ENCODE results near the gene EFCAB3.
"Not testable (repeated sequence)": the region's sequence is repeated elsewhere in the genome, so short reads cannot be mapped to it uniquely, and the experiment has no call there.

Gene EFCAB3

DNA sequence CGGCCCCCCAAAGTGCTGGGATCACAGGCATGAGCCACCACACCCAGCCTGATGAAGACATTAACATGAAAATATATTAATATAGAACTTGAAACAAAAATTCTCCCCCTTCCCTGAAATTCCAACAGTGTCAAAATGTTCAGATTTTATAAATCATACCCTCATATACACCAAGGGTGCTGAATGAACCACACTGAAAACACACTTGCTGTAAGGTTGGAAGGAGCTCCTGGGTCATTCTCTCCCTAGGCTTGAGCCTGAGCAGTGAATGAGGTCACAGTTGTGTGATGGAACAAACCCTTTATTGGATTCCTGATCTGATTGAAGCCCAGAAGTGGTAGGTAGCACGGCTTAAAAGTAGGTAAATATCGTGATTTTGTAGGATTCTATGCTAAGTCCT, at the start of gene EFCAB3:
Gene EFCAB3 (plus strand): TSS at position 301 of the 400 bp plus-strand sequence. CDS start 2,427 bp downstream, outside the sequence.
- no peak for DNase-seq

DNA sequence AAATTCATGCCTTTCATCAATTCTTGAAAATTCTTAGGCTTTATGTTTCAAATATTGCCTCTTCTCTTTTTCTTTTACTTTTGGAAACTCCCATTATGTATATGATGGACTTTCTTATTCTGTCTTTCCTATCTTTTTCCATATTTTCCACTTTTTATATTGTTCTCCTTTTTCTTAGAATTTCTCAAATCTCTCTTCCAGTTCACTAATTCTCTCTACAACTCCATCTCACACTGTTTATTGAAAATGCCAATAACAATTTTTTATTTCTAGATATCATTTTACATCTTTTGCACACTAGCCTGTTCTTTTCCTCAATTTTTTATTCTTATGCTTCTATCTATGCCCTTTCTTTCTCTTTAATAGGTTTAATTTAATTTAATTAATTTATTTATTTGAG, 43.8 kb upstream of the EFCAB3 start:
- no peak for DNase-seq

DNA sequence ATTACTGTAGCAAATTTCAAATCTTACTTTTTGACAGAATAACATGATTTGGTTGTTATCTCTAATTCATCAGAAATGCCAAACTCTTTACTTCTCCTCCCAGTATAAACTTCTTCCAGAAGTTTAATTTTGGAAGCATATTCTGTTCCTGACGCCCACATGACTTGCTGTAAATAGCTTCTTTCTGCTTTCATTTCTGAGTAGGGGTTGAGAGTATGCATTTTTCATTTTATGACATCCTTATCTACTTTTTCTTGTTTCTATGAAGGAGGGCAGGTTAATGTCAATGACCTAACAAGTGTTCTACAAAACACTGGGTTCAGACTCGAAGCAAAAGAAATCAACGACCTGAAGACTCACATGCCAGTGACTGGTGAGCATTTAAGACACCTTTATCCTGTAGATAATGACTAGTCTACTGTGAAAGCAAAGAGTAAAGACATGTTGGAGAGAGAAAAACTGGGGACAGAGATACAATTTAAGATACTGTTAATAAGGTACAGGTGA, 36.5 kb upstream of the EFCAB3 start:
- DNase-seq, result no peak

DNA sequence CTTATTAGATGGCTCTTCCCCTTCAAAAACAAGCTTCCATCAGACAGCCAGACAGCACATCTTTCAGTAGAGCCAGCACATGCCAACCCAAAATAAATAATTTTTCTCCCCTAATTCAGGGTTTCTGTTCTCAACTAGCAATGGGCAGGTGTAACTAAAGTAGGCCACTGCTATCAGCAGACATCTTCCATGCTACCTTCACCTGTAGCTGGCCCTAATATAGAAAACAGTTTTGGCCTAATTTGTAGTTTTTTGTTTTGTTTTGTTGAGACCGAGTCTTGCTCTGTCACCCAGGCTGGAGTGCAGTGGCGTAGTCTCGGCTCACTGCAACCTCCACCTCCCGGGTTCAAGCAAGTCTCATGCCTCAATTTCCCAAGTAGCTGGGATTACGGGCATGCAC, 29.2 kb upstream of the EFCAB3 start:
- no peak for DNase-seq

DNA sequence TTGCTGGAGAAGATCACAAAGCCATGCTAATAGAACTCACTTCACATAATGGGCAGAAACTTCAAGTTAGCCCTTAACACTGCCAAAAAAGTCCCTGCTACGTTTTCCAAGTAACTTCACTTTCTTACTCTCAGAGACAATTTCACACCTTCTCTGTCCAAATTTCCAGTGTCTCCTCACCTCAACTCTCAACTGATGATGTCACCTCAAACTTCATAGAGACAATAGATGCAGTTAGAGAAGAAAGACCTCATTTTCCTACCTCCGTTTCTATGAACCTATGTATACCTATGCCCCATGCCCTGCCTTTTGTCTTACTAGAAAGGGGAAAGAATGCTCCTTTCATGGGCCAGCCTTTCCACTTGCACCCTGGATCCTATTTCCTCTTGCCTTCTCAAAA, 14.2 kb upstream of the EFCAB3 start:
- DNase-seq, result no peak

DNA sequence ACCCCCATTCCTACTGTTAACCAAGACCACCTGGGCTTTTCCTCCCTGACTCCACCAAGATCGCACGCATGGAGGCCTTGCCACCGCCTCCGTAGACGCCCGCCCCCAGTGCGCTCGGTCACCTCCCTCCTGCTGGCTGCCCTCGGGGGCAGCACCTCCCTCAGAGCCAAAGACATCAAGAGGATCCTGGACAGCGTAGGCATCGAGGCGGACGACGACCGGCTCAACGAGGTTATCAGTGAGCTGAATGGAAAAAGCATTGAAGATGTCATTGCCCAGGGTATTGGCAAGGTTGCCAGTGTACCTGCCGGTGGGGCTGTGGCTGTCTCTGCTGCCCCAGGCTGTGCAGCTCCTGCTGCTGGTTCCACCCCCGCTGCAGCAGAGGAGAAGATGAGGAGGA, 1.2 kb downstream of the EFCAB3 start:
- DNase-seq, result no peak

DNA sequence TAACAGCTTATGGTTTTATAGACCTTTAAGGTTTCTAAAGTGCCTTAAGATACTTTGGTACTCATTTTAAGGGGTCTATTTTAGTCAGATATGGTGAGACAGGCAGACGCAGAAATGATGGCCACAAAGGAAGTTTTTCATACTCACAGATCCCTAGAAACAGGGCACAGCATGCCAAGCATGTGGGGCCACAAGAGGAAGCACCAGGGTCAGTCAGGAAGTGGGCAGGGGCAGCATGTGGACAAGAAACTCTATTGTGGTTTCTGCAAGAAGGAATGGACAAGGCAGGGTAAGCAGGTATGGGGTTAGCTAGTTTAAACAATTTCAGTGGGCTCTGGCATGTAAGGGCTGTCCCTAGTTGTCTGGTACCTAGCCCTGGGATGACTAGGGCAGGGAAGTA, 8.5 kb downstream of the EFCAB3 start:
- DNase-seq, result no peak

DNA sequence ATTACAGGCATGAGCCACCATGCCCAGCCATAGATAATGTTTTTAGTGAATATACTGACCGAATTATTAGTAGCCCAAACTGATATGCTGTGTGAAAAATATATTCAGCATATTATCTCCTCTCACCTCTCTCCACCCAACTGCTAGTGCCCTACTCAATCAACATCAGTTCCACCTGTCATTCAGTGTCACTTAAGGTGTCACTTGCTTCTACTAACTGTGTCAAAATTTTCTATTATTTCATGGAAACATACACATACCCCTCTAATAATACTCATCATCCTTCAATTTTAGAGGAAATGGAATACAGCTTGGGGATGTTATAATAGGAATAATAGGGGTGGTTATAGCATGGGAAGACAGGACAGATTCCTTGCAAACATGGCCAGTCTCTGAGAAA, 12.6 kb downstream of the EFCAB3 start:
- no peak for DNase-seq

DNA sequence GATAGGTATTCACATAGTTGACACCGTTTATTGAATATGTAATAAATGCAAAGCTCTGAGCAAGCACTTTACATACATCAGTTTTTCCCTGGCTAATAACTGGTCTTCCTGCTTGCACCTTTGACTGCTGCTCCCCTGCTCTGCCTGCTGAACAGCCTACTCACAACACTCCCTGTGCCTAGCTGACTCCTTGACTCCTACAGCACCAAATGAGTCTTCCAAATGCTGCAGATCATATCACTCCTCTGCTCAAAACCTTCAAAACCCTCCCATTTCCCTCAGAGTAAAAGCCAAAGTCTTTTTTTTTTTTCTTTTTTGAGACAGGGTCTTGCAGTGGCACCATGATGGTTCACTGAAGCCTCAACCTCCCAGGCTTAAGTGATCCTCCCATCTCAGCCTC, 18.5 kb downstream of the EFCAB3 start:
- no peak for DNase-seq

DNA sequence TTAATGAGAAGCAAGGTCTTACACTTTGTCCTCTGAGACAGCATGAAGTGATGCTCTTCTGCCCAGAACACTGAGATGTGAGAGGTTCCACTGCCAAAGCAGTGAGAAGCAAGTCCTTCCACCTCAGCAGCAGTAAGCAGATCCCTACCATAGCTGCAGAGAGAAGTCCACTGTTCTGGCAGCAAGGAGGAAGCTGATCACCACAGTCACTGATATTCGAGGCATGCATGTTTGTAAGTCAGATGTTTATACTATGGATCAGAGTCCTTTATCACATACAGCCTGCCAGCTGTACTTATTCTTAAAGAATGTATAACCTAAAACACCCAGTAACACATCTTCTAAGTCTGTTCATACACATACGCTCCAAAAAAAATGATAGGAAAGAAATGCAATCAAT, 25.1 kb downstream of the EFCAB3 start:
- DNase-seq, result no peak

DNA sequence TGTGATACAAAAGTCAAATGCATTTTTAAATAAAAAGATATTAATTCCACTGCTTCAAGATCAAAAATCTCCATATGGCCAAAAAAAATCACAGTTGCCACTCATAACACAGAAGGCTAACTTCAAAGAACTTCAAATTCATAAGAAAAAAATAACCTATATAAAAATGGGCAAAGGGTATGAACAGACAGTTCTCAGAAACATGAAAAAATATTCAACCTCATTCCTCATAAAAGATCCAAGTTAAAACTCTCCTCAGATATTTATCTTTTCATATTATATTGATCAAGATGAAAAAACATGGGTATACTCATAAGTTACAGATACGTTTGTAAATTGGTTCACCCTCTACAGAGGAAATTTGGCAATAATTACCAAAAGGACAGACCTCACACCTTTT, 32.7 kb downstream of the EFCAB3 start:
- not testable (repeated sequence) for DNase-seq

DNA sequence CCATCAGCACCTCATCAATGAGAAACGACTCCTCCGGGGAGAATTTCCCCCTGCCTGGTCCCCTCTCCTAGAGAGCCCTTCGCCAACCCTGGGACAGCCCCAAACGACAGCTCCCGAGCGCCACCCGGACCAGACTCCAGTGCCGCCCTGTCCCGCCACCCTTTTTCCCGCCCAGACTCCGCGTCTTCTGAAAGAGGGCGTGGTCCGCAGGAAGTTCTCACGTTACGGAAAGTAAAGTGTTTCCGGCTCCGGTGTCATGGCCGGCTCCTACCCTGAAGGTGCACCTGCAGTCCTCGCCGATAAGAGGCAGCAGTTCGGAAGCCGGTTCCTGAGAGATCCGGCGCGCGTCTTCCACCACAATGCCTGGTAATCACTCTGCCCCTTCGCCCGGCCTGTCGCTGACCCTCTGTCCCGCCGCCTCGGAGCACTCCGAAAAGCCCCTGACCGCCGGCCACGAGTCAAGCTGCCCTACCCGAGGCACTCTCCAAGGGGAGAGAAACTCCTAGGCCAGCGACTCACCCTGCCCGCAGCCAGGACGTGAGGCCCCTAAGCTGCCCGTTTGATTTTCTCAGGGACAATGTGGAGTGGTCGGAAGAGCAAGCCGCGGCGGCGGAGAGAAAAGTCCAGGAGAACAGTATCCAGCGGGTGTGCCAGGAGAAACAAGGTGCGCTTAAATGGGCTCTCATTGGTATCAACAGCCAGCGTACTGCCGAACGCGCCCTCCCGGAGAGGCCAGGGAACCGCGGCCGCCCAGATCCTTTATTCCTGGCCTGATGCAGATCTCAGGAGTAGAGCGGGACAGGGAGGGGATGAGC, 43.5 kb downstream of the EFCAB3 start, which contains the start of gene METTL2A:
Gene METTL2A (plus strand): TSS at position 251 of the 815 bp plus-strand sequence. CDS start 6 bp downstream, at position 257.
- peak; percentile 93 for DNase-seq

DNA sequence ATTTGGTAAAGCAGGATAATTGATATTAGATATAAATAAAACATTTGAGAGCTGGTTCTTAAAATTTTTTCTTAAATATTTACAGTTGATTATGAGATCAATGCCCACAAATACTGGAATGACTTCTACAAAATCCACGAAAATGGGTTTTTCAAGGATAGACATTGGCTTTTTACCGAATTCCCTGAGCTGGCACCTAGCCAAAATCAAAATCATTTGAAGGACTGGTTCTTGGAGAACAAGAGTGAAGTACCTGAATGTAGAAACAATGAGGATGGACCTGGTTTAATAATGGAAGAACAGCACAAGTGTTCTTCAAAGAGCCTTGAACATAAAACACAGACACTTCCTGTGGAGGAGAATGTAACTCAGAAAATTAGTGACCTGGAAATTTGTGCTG, 45.9 kb downstream of the EFCAB3 start:
- DNase-seq, result not testable (repeated sequence)

DNA sequence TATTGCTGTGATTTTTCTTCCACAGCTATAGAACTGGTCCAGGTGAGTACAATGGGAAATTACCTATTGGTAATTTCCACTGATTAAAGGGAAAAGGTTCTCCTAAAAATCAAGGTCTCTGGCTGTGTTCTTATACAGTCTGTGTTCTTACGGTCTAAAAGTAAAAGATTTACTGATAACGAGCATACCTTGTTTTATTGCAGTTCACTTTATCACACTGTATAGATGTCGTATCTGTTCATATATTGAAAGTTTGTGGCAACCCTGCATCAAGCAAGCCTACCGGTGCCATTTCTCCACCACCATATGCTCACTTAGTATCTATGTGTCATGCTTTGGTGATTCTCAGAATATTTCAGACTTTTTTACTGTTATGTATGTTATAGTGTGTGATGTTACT, 54.9 kb downstream of the EFCAB3 start:
- not testable (repeated sequence) for DNase-seq

DNA sequence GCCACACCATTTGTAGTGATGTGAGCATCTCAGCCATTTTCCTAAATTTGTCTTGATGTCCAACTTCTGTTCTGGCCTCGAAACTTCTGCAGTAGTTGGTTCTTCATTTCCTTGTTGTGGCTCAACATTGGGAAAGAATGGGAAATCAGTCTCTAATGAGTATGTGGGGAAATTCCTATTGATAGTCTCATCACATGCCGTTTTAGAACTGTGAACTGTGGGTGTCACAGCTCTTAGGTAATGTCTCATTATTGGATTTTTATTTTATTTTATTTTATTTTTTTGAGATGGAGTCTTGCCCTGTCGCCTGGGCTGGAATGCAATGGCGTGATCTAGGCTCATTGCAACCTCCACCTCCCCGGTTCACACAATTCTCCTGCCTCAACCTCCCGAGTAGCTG, 60.8 kb downstream of the EFCAB3 start:
- not testable (repeated sequence) for DNase-seq

DNA sequence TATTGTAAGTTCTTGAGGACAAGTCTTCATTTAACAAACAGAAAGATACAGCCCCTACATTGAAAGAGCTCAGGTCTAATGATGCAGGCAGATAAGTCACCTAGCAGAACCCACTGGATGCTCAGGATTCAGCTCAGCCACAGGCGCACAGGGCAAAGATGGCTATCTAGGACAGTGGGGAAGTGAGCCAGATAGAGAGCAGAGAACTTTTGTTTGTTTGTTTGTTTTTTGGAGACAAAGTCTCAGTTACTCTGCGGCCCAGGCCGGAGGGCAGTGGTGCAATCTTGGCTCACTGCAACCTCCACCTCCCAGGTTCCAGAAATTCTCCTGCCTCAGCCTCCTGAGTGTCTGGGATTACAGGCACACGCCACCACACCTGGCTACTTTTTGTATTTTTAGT, 63.7 kb downstream of the EFCAB3 start:
- no peak for DNase-seq

DNA sequence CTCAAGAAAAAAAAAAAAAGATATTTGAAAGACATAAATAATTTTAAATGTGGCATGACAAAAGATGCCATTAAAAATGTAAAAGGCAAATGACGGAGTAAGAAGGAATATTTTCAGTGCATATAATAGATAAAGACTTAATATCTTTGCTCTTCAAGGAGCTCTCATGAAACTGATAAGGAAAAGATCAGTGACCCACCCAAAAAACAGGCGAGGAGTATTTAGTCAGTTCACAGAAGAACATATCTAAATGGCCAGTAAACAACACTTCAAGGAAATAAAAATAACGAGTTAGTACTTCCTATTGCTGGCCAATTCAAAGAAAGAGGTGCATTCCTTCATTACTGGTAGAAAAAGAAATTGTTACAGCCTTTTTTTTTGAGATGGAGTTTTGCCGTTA, 65.4 kb downstream of the EFCAB3 start:
- not testable (repeated sequence) for DNase-seq

DNA sequence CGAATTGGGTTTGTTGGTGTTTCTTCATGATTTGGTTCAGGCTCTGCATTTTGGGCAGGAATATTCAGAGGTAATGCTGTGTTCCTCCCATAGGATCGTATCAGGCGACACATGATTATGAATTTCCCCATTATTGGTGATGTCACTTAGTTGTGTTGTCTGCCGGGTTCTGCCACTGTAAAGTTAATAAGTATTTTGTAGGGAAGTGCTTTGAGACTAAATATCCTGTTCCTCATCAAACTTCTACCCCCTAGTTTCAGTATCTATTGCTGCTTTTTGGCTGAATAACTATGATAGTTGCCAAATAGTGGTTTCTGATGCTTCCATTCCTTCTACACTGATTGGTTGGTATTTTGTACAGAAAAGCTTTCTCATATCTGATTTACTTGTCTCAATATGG, 71.8 kb downstream of the EFCAB3 start:
- DNase-seq, result not testable (repeated sequence)

DNA sequence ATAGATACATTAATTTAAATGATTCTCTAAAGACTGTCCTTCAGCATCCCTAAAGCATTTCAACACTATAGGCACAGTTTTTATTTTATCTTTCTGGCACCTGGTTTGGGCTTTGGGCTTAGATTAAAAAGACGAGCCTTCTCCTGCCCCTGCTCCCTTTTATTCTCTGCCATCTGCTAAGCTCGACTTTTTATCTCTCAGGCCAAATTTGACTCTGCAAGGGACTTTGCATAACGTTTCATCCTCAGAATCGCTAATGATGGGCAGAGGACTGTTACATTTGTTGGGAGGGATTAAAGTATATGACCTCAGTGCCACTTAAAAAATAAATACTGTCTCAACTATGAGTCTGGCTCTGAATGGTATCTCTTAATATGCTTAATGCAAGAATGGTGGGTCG, 72.7 kb downstream of the EFCAB3 start:
- DNase-seq, result not testable (repeated sequence)

DNA sequence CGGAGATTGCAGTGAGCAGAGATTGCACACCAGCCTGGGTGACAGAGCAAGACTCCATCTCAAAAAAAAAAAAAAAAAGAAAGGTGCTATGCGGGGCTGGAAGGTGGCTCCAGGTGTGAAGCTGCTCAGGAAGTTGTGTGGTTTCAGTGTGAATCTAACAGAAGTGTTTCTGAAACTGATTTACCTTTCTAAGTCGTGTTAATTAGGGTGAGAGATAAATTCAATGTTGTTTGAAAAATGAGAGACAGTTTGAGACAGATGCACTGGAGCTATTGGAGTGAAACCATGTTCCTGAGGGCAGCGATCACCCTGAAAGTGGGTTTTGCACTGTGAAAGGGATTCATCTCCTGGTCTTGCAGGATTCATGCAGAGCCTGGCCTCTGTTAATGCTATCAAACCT, 73.3 kb downstream of the EFCAB3 start:
- not testable (repeated sequence) for DNase-seq

DNA sequence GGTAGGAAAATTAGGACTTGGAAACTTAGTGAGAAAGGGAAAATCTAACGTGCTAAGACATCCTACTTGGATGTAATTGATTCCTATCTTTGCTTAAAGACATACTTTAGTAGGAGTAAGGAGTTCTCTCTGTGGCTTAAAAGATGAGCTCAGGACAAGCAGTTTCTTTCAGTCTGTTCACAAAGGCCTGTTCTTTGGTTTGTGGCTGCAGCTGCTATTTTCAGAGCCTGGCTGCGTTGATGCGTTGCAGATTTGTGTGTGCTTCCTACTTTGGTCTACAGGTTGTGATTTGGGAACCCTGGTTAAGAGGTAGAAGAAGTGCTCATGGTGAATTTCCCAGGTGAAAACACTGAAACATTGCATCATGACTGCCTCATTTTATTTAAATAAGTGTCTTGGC, 73.8 kb downstream of the EFCAB3 start:
- DNase-seq, result not testable (repeated sequence)

DNA sequence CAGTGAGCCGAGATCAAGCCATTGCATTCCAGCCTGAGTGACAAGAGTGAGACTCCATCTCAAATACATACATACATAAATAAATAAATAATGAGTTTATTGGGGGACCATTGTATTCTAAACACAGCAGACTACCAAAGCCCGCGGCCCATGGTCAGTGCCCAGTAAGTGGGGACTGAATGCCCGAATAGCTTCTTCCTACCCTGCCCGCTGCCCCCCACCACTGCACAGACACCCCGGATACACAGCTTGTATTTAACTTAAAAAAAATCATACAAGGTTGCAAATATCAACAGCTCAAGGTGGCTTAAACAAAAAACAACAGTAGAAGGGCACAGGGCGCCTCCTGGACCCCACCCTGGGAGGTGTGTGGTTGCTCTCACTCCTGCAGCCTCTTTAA, 75.7 kb downstream of the EFCAB3 start:
- DNase-seq, result no peak

DNA sequence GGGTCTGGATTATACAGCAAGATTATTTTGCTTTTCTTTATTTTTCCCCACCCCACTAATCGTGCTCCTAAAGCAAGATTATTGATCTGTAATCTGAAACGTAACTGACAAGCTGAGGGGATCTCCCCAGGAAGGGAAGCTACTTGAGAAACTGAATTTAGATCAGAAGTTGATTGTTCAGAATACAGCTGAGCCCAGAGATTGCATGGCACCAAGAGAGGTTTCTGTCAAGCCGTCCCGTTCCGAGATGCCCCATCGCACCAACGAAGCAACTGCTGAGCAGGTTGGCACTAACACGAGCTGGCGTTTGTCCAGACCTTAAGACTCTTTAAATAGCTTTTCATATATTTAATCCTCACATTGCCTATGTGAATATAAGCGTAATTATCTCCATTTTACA, 78.1 kb downstream of the EFCAB3 start:
- not testable (repeated sequence) for DNase-seq

DNA sequence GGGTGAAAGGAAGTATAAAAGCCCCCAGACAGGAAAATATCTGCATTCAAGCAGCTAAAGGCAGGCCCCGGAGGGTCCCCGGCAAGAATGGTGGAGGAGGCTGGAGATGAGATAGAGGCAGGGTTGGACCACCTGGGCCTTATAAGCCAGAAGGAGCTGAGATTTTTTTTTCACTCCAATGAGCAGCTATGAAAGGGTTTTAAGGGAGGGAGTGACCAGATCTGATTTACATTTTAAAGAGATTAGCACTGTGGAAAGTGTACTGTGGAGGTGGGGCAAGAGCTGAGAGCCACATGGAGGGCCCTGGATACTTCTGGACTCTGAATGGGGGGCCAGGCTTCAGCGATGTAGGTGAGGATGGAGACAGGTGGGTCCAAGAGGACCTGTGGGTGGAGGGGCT, 84.1 kb downstream of the EFCAB3 start:
- not testable (repeated sequence) for DNase-seq

DNA sequence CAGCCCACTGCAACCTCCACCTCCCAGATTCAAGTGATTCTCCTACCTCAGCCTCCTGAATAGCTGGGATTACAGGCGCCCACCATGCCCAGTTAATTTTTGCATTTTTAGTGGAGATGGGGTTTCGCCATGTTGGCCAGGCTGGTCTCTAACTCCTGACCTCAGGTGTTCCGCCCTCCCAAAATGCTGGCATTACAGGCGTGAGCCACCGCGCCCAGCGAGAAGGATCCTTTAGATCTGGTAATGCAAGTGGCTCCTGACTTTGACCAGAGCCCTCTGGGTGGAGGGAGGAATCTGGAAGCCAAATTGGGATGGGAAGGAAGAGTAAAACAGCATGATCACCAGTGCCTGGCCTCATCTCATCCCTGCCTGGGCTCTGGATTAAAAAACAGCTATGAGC, 84.9 kb downstream of the EFCAB3 start:
- not testable (repeated sequence) for DNase-seq

All from DMS53 (cell line).